Activated T-cell treated with anti-CD3 and anti-CD28 coated beads for 4 hours (primary cell): ENCODE measurements around the gene BBX.
"Not testable (repeated sequence)": the region's sequence is repeated elsewhere in the genome, so short reads cannot be mapped to it uniquely, and the experiment has no call there.

ENCODE experiments used
- DNase-seq: peaks from one replicate; pipeline ENCODE4 v3.0.0-alpha.2; 2020

The BBX gene

GRCh38 chr3:107690522-107691138 lies 167.9 kb downstream of the BBX start:
- no peak for DNase-seq

- not testable (repeated sequence) for DNase-seq
Measured at GRCh38 chr3:107691984-107692383, 169.2 kb downstream of the BBX start.

DNA sequence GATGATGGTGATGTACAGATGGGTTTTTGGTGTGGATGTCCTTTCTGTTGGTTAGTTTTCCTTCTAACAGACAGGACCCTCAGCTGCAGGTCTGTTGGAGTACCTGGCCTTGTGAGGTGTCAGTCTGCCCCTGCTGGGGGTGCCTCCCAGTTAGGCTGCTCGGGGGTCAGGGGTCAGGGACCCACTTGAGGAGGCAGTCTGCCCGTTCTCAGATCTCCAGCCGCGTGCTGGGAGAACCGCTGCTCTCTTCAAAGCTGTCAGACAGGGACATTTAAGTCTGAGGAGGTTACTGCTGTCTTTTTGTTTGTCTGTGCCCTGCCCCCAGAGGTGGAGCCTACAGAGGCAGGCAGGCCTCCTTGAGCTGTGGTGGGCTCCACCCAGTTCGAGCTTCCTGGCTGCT lies 174.6 kb downstream of the BBX start:
- not testable (repeated sequence) for DNase-seq

GRCh38 chr3:107697855-107698254 lies 175.1 kb downstream of the BBX start:
- not testable (repeated sequence) for DNase-seq

- DNase-seq, result no peak
Measured at GRCh38 chr3:107699682-107700081, 176.9 kb downstream of the BBX start.

DNA sequence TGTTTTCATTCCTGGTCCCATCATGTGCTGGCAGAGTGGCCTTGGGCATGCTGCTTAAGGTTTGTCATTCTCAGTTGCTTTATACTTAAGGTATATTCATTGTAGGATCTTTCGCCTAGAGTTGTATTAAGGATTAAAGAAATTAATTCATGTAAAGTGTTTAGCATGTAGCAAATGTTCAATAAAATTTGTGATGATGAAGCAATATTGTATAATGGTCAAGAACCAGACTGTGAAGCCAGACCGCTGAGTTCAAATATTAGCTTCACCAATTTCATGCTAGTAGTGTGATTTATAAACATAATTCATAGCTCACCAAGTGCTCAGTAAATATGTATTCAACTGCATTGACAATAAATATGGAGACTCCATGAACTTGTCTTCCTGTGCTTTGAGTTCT lies 178.5 kb downstream of the BBX start:
- DNase-seq, result no peak

- no peak for DNase-seq
Measured at GRCh38 chr3:107704477-107704876, 181.7 kb downstream of the BBX start.

DNA sequence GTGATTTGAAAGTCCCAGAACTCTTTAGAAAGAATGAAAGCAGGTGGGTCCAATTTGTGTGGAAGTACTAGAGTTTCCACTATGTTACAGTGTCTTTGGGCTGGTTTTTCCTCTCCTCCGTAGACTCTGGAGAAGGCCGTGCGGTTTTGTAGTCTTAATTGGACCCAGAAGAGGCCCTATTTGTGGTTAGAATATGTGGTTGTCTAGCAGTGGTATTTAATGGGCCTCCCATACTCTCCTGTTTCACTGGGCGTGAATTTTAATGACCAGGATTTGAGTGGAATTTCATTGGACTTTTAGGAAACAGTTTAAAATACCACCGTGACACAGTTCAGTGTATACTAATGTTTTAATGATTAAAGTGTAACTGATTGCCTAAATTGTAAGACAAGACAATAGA lies 182.3 kb downstream of the BBX start:
- no peak for DNase-seq

DNA sequence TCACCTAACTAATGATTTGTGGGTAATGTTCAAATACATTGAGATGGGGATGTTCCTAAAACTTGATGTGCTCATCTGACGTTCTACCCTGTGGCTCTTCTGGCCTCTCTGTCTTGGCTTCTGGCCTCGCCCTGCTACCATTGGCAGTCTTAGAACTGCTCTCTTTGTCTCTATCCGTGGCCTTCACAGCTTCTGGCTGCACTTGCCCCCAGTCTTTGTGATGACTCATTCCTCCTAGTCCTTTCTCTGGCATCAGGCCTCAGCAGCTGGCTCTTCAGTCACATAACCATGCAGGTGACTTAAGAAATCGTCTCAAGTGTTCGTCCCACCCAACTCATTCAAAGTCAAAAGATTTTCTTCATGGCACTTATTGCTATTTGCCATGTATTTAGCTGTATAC lies 188.1 kb downstream of the BBX start:
- no peak for DNase-seq

- no peak for DNase-seq
Measured at GRCh38 chr3:107716734-107717133, 194.0 kb downstream of the BBX start.

DNA sequence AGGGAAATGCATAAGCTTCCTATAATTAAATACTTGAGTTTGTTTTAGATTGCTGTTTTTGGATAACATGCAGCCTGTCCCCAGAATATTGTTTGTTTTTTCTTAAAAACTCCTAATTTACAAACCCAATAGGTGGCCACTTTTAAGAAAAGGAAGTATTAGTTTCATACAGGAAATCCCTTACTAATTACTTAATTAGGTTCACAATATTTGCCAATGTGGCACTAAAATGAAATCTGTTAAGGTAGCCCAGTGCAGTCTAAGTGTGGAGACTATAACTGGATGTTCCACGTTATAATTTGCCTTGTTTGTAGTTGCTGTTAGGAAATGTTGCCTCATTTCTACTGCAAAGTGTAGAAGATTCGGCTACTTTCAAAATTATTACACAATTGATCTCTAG lies 195.8 kb downstream of the BBX start:
- no peak for DNase-seq

DNA sequence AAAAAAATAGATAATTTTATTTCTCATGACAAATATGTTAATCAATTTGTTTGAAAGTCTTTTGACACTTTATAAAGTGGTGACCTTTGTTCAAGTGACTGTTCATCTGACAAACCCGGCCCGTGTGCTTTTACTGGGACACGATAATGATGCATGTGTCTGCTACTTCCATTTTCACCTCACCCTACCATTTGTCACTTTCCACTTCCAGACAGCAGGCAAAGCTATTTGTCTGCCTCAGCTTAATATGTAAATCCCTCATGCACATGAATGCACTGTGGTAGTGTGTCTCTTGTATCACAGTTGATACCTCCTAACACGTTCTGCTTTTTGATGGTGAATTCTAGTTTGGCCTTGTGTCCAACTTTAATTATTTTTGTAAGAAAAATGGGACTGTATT lies 204.3 kb downstream of the BBX start:
- no peak for DNase-seq

DNA sequence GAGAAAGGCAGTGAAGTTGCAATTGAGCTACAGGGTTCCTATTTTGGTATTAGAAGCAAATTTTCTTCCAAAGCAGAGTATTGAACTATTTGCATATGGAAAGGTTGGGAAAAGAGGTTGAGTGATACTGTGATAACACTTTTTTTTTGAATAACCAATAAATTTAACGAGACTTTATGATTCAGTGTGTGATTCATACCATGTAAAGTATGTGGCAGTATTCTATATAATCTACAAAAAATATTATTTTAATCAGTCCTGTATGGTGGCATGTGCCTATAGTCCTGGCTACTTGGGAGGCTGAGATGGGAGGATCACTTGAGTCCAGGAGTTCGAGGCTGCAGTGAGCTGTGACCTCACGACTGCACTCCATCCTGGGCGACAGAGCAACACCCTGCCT lies 206.9 kb downstream of the BBX start:
- no peak for DNase-seq

- no peak for DNase-seq
Measured at GRCh38 chr3:107734317-107734716, 211.6 kb downstream of the BBX start.

GRCh38 chr3:107737914-107738313 lies 215.2 kb downstream of the BBX start:
- no peak for DNase-seq

DNA sequence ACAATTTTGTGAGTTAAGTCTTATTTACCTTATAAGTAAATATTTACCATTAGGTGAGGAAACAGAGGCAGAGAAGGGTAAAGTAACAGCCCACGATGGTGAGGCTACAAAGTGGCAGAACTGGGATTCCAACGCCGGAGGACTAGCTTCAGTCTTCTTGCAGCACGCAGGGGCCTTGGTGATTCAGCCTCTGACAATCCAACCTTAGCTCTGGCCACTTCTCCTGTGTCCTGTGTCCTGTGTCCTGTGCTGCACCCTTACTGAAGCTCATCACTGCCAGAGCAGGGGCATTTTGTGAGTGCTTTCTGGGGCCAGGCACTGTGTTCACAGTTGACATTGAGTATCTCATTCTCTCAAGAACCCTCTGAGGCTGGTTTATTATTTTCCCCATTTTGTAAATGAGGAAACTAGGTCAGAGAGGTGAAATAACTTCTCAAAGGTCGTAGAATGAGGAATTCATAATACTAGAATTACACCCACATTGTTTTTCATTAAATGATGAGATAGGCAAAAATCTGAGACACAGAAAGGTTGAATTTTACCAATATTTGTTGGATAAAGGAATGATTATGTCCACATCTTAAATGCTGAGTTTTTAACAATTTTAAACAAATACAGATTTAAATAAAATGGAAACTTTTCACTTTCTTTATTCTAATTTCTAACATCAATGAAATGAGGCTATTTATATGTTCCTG lies 215.9 kb downstream of the BBX start:
- no peak for DNase-seq

DNA sequence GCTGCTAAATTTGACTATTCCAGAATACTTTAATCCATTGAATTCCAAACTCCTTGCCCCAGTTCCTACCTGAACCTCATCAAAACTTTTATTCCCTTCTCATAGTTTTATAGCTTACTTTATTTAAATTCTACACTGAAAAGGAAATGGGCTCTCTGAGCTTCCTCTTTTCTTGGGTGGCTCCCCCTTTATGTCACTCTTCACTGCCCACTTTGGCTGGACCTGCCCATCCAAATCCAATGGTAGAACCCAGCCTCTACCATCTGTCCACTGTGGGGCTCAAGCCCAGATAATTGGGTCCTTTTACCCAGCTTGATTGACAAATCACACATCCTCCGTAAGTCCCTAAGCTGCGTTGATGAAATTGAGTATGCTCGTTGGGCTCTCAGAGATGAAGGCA lies 216.5 kb downstream of the BBX start:
- DNase-seq, result no peak

DNA sequence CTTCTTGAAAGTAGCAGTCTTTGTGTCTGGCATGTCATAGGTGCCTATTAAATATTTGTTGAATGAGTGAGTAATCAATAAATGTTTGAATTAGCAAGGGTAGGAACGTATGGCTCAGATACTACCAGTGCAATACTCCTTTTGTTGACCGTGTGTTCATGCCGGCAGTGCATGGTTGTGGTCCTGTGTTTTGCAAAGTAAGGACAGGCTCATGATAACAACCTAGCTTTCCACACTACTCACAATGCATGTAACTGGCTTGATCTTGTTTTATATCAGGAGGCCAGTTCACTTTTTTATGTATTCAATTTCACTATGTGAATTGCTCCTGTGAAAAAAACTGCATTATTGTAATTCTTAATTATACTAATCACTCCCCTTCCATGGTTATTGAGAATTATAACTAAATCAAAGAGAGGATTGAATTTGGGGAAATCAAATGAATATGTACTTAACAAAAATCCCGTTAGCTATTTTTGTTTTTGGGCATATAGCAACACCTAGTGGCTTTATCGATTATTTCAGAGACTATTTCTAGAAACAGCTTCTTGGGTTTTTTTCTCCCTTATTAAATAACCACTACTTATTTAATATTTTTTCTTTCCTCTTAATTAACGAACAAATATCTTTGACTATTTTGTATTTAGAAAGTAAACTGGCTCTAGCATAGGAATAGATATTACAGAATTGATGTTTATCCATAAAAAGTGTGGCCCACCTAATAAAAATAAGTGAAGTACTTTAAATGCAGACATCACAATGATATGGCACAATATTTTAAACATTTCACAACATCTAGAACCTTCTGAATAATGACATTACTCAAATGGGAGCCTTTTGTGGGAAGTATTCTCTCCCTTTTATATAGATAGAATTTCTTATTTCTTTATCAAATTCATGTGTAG lies 218.5 kb downstream of the BBX start:
- no peak for DNase-seq

GRCh38 chr3:107745354-107745753 lies 222.6 kb downstream of the BBX start:
- no peak for DNase-seq

- no peak for DNase-seq
Measured at GRCh38 chr3:107752202-107752990, 229.6 kb downstream of the BBX start.

GRCh38 chr3:107753494-107753893 lies 230.7 kb downstream of the BBX start:
- no peak for DNase-seq

DNA sequence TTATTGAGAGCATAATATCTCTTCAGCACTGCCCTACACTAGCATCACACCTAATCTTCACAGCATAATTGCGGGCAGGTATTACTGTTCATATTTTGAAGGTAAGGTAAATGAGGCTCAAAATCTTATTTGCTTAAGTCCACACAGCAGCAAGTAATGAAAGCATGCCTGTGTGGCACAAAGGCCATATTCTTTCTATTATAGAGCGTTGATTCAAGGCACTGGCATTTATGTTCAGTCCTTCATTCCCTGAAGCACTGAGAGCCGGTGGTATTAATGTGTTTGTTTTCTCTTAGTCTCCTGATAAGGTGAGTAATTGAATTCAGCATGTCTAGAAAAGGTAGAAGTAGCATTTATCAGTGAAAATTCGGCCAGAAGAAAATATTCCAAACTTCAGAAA lies 231.2 kb downstream of the BBX start:
- no peak for DNase-seq

DNA sequence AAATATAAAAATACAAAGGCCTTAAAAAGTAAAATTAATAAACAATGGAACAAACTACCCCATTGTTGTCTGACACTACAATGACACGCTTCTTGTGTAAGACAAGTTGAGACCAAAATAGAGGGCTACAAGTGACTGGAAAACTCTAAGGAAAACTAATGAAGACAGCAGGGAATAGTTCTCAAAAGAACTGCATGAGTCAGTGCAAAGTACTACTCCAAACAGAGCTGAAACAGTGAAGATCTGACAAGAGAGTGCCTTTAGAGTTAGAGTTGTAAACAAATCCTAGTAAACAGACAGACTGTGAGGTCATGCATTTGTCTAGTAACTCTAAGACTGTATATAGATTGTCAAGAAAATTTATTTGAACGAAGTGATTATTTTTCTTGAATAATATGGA lies 233.9 kb downstream of the BBX start:
- no peak for DNase-seq
